ENCODE measurements around the gene COL13A1.

DNA sequence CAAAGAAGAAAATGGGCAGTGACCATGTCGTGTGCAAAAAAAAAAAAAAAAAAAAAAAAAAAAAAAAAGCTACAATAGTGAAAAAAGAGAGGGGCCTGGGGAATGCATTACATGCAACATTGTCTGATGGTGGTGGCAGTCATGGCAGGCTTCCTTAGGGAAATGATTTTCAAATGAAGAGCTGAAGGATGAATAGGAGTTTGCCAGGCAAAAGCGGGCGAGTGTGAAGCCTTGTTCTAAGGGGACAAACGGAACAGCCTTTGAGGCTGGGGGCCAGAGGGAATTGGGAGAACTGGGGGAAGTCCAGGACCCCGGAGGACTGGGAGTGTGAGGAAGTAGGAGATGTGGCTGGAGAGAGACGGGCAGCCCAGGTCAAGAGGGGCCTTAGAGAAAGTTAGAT lies 3.1 kb downstream of the COL13A1 start:
- TF ChIP-seq POLR2AphosphoS5 (IDR thresholded peaks at IDR 0.05; ENCODE audit: insufficient read depth in 1 of 2, low read depth in 1 of 2) (no peak), CTCF (IDR thresholded peaks at IDR 0.05) (no peak), POLR2A (IDR thresholded peaks at IDR 0.05) (no peak)

Measured in vagina (tissue), 2 donors.